Measurements from ENCODE around the gene GNAI2.

GNAI2 gene

DNA sequence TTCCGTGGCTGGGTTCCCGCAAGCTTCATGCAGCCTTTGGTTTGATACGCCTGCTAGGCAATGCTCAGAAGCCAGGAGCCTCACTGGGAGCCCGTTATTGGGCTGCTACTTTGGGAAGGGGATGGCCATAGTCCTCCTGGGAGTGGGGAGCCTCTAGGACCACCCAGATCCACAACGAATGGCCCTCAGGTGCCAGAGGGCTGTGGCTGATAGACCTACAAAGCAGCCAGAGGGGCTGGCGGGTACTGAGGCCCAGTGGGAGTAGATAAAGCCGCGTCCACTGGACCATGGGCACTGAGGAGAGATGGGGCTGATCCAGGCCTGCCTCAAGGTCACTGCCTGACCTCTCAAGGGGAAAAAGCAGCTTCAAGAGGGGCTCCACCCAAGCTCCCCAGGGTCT lies 43.9 kb upstream of the GNAI2 start:
- TF ChIP-seq RAD21 (IDR thresholded peaks at IDR 0.05; ENCODE audit: low read depth) = no peak
- TF ChIP-seq FOXM1 (IDR thresholded peaks at IDR 0.05; ENCODE audit: borderline replicate concordance, low read depth) = no peak
- no peak for TF ChIP-seq REST (IDR thresholded peaks at IDR 0.05; ENCODE audit: low read depth)
- TF ChIP-seq USF1 (IDR thresholded peaks at IDR 0.05) = no peak
- no peak for TF ChIP-seq NFIC (IDR thresholded peaks at IDR 0.05)
- TF ChIP-seq EP300 (IDR thresholded peaks at IDR 0.05; ENCODE audit: borderline replicate concordance) = no peak
- TF ChIP-seq EGR1 (IDR thresholded peaks at IDR 0.05) = no peak
- no peak for TF ChIP-seq TCF12 (IDR thresholded peaks at IDR 0.05; ENCODE audit: low read depth)
- no peak for TF ChIP-seq TAF1 (IDR thresholded peaks at IDR 0.05; ENCODE audit: low read depth)
- TF ChIP-seq CEBPB (IDR thresholded peaks at IDR 0.05) = no peak
- TF ChIP-seq, protein P1, sequence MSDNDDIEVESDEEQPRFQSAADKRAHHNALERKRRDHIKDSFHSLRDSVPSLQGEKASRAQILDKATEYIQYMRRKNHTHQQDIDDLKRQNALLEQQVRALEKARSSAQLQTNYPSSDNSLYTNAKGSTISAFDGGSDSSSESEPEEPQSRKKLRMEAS (IDR thresholded peaks at IDR 0.05) = no peak
- no peak for TF ChIP-seq ZBTB7A (IDR thresholded peaks at IDR 0.05; ENCODE audit: low read depth)
- no peak for TF ChIP-seq TEAD4 (IDR thresholded peaks at IDR 0.05)
- TF ChIP-seq YY1 (IDR thresholded peaks at IDR 0.05; ENCODE audit: low read depth) = no peak
- no peak for TF ChIP-seq CREB1 (IDR thresholded peaks at IDR 0.05; ENCODE audit: low read depth)

DNA sequence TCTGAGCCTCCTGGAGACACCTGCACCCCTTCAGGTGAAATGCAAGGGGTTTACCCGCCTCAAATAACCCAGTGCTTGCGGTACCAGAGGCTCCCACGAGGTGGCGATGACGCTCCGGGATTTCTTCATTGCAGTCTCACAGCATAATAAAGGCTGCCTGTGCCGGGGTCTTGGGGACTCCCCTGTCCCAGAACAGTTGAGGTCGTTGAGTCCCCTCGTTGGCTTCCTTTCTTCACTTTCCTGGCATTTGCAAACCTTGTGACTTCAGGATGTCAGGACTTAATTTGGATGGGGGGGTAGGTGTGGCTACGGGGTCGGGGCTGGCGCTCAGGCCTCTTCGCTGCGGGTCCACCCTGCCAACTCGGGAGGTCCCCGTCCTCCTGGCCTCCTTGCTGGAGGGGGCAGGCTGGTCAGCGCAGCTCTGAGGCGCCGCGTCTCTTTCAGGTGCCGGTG lies 43.3 kb upstream of the GNAI2 start:
- no peak for TF ChIP-seq EGR1 (IDR thresholded peaks at IDR 0.05)
- TF ChIP-seq CEBPB (IDR thresholded peaks at IDR 0.05) = no peak
- peak; percentile 92 for TF ChIP-seq RAD21 (IDR thresholded peaks at IDR 0.05; ENCODE audit: low read depth)
- peak; percentile 68; the same call in 1 of the 2 replicates for TF ChIP-seq ZBTB7A (IDR thresholded peaks at IDR 0.05; ENCODE audit: low read depth)
- TF ChIP-seq REST (IDR thresholded peaks at IDR 0.05; ENCODE audit: low read depth) = no peak

DNA sequence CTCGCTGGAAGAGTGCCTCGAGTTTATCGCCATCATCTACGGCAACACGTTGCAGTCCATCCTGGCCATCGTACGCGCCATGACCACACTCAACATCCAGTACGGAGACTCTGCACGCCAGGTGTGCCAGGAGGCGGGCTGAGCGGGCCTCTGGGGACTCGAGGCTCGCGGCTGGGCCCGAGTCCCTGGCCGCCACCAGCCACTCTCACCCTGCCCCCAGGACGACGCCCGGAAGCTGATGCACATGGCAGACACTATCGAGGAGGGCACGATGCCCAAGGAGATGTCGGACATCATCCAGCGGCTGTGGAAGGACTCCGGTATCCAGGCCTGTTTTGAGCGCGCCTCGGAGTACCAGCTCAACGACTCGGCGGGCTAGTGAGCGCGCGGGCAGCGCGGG lies 42.7 kb upstream of the GNAI2 start:
- no peak for TF ChIP-seq EGR1 (IDR thresholded peaks at IDR 0.05)
- no peak for TF ChIP-seq NFIC (IDR thresholded peaks at IDR 0.05)
- TF ChIP-seq USF1 (IDR thresholded peaks at IDR 0.05) = no peak
- TF ChIP-seq RAD21 (IDR thresholded peaks at IDR 0.05; ENCODE audit: low read depth) = no peak
- TF ChIP-seq CEBPB (IDR thresholded peaks at IDR 0.05) = no peak
- no peak for TF ChIP-seq TAF1 (IDR thresholded peaks at IDR 0.05; ENCODE audit: low read depth)

DNA sequence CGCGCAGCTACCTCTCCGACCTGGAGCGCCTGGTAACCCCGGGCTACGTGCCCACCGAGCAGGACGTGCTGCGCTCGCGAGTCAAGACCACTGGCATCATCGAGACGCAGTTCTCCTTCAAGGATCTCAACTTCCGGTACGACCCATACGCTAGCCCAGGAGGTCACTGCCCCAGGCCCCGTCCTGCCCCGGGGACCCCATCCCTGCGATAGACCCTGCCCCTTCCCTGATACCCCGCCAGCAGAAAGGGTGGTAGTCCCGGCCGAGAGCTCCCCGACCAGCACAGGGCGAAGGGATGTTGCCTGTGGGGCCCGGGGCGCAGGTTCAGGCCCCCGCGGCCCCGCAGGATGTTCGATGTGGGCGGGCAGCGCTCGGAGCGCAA lies 42.3 kb upstream of the GNAI2 start:
- TF ChIP-seq TCF12 (IDR thresholded peaks at IDR 0.05; ENCODE audit: low read depth) (no peak), NFIC (IDR thresholded peaks at IDR 0.05) (no peak), TEAD4 (IDR thresholded peaks at IDR 0.05) (no peak), ZBTB7A (IDR thresholded peaks at IDR 0.05; ENCODE audit: low read depth) (no peak), CEBPB (IDR thresholded peaks at IDR 0.05) (no peak), YY1 (IDR thresholded peaks at IDR 0.05; ENCODE audit: low read depth) (no peak), TAF1 (IDR thresholded peaks at IDR 0.05; ENCODE audit: low read depth) (no peak), EGR1 (IDR thresholded peaks at IDR 0.05) (no peak), CREB1 (IDR thresholded peaks at IDR 0.05; ENCODE audit: low read depth) (no peak), FOXM1 (IDR thresholded peaks at IDR 0.05; ENCODE audit: borderline replicate concordance, low read depth) (no peak), USF1 (IDR thresholded peaks at IDR 0.05) (no peak), EP300 (IDR thresholded peaks at IDR 0.05; ENCODE audit: borderline replicate concordance) (no peak), RAD21 (IDR thresholded peaks at IDR 0.05; ENCODE audit: low read depth) (no peak), REST (IDR thresholded peaks at IDR 0.05; ENCODE audit: low read depth) (no peak)
- TF ChIP-seq, protein P1 (IDR thresholded peaks at IDR 0.05) = no peak
